ENCODE results near the gene HGF. TPM values are rescaled to one million over a fixed set of nuclear protein-coding genes. Genes with fewer than 3 reads are reported as not detected.

Gene HGF
- total and polyA plus RNA-seq, 2 of the 13 experiments (the other 11 are each of a cell fraction or from before 2014, with no cell fraction given): not detected

DNA sequence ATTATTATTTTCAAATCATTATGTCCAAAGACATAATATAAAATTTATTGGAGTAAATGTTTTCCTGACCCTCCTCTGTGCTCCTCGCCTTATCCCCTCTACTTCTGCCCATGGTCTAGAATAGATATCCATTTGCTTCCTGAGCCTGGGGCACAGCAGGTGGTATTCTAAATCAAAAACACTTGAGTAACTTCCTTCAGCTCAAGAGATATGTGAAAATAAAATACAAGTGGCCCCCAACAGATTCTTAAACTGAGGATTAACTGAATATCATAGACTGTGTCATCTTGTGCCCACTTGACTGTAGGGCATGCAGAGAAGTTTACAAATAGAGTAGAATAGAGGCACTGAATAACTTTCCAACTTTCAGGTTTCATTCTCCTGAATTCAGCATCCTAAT lies 59.1 kb downstream of the HGF start (continued):
- TF ChIP-seq, protein P1, sequence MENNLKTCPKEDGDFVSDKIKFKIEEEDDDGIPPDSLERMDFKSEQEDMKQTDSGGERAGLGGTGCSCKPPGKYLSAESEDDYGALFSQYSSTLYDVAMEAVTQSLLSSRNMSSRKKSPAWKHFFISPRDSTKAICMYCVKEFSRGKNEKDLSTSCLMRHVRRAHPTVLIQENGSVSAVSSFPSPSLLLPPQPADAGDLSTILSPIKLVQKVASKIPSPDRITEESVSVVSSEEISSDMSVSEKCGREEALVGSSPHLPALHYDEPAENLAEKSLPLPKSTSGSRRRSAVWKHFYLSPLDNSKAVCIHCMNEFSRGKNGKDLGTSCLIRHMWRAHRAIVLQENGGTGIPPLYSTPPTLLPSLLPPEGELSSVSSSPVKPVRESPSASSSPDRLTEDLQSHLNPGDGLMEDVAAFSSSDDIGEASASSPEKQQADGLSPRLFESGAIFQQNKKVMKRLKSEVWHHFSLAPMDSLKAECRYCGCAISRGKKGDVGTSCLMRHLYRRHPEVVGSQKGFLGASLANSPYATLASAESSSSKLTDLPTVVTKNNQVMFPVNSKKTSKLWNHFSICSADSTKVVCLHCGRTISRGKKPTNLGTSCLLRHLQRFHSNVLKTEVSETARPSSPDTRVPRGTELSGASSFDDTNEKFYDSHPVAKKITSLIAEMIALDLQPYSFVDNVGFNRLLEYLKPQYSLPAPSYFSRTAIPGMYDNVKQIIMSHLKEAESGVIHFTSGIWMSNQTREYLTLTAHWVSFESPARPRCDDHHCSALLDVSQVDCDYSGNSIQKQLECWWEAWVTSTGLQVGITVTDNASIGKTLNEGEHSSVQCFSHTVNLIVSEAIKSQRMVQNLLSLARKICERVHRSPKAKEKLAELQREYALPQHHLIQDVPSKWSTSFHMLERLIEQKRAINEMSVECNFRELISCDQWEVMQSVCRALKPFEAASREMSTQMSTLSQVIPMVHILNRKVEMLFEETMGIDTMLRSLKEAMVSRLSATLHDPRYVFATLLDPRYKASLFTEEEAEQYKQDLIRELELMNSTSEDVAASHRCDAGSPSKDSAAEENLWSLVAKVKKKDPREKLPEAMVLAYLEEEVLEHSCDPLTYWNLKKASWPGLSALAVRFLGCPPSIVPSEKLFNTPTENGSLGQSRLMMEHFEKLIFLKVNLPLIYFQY (CRISPR knock-in tag; IDR thresholded peaks at IDR 0.05; ENCODE audit: borderline replicate concordance): no peak
- TF ChIP-seq HOXA5 (CRISPR knock-in tag; IDR thresholded peaks at IDR 0.05) (no peak), ZC3H13 (CRISPR knock-in tag; IDR thresholded peaks at IDR 0.05) (no peak), GABPB1 (CRISPR knock-in tag; IDR thresholded peaks at IDR 0.05) (no peak), ZSCAN20 (CRISPR knock-in tag; IDR thresholded peaks at IDR 0.05; ENCODE audit: borderline replicate concordance) (no peak)

DNA sequence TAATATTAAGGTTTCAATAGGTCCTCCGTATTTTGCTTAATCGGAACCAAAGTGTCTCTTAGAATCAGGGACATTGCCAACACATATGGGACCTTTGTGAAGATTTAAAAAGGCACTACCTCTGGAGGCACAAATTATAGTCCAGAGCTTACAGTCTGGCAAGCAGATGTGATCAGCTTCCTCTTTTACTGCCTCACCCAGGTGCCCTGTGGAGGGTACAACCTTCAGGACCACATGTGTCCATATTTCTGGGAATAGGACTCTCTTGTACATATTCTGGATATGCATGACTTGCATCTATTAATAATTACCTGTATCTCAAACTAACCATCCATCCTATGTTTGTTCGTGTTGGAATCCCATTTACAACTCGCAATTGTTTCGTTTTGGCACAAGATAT lies 60.0 kb downstream of the HGF start:
- POLR2A ChIA-PET: no interaction called here
- in situ Hi-C loops (cut with HindIII; ENCODE audit: extremely low pct_ligation_motif_present, low pct_unique_long_range_greater_than_20kb) (no loop called here), intact Hi-C loops (cut with micrococcal nuclease; ENCODE audit: unreplicated experiment) (no loop called here)
- DNase-seq (ENCODE audit: low spot score): no peak
- no peaks in the 10 kb centered on the region for H3K79me2 ChIP-seq (ENCODE audit: insufficient read depth, low read length)
- no TSS peak for BruUV-seq (replicated peaks)
- no peaks in the 10 kb centered on the region for H3K27me3 ChIP-seq (ENCODE audit: control insufficient read depth in 1 of 2, insufficient read depth in 2 of 2, low read length in 2 of 2)
- no peak for TF ChIP-seq ZNF256 (CRISPR knock-in tag; conservative IDR thresholded peaks at IDR 0.05)
- no peak for ATAC-seq
- H3K4me2 ChIP-seq (ENCODE audit: low read depth, low read length): no peak overlapping the region
- no peak overlapping the region for H2AFZ ChIP-seq (ENCODE audit: low read length)
- H3K4me3 ChIP-seq (replicated peaks in 1 of 3; ENCODE audit: insufficient read depth in 1 of 3, low read depth in 2 of 3, low read length in 3 of 3): no peak overlapping the region
- WGBS (ENCODE audit: low lambda C conversion rate): 29% methylated on average over 5 of the region's 5 CpGs
- FAIRE-seq: no peak
- CTCF ChIA-PET (ENCODE audit: low intra/inter-chr PET ratio, low total read pairs): no interaction called here
- H4K20me1 ChIP-seq (ENCODE audit: insufficient read depth, low read length): no peaks in the 10 kb centered on the region
- no peak overlapping the region for H3K9ac ChIP-seq (ENCODE audit: insufficient read depth, low read depth, low read length)
- H3K9me3 ChIP-seq (ENCODE audit: low read length): no peaks in the 10 kb centered on the region
- H3K36me3 ChIP-seq (replicated peaks in 1 of 2; ENCODE audit: control insufficient read depth in 1 of 2, insufficient read depth in 2 of 2, low read length in 2 of 2): no peaks in the 10 kb centered on the region
- no peaks in the 10 kb centered on the region for H3K4me1 ChIP-seq (ENCODE audit: insufficient read depth, low read length)
- H3K27ac ChIP-seq (ENCODE audit: extremely low read length, insufficient read depth, low read length): no peak overlapping the region

Data from HepG2 (cell line).